GM18867 (cell line): ENCODE measurements around the gene LECT2.

Source experiments
- ATAC-seq: cut with Tn5 transposase; IDR thresholded peaks from one replicate; pipeline ENCODE4 v1.9.1; 2021; ENCODE audit warnings: mild to moderate bottlenecking, moderate library complexity; ENCODE audit not compliant: unreplicated experiment

Gene LECT2

DNA sequence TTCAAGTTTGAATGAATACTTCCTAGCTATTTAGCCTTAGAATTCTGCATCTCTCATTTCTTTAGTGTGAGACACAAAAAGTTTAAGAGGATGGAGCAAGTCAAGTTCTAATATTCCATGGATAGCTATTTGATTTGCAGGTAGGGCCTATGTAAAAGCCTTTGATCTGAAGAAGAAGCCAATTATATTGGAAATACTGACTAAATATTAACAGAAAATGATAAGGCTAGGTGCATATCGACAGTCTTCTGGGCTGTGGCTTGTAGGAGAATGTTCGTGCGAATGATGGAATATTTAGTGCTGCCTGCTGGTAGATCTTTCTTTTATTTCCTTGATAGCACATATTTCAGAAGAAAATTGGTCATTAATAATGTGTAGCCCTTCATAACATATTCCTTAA, at the start of gene LECT2:
Gene LECT2 (minus strand): TSS at position 85 of the 400 bp plus-strand sequence. CDS start 150 bp downstream, outside the sequence.
- no peak for ATAC-seq

DNA sequence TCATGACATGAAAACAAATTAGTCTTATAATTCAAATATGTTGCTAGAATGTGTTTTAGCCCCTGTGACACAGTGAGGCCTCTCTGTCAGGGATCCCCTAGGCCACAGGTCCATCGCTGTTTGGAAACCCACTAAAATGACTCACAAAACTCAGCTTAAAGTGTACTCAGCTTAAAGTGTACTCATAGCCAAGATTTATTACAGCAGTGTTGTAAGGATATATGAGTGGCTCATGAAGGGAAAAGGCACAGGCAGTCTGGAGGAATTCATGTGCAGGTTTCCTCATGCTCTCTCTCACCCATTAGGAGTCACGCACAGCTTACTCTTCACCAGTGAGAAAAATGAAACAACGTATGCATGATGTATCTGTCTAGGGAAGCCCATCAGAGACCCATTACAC, 49.7 kb upstream of the LECT2 start:
- ATAC-seq = no peak

DNA sequence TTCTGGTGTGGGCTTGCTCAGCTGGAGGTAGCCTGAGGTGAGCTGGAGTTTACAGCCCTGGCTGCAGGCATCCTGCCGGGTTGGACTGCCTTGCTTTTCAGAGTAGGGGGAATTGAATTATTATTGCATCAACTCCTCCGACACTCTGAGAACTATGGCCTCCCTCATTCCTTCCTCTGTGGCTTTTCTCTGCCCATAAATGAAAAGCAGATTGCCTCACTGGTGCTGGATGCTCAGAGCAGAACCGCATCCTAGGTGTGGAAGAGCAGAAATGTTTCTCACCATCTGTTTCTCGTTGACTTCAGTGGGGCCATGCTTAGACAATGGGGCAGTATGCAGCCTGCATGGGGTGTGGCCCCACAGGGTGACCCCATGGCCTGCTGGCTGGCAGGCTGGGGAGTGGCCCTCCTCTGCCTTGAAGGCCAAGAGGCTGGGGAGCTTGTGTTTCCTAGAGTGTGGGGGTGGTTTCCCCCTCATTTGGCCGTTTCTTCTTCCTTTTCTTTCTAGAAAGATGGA, 46.7 kb upstream of the LECT2 start:
- no peak for ATAC-seq

DNA sequence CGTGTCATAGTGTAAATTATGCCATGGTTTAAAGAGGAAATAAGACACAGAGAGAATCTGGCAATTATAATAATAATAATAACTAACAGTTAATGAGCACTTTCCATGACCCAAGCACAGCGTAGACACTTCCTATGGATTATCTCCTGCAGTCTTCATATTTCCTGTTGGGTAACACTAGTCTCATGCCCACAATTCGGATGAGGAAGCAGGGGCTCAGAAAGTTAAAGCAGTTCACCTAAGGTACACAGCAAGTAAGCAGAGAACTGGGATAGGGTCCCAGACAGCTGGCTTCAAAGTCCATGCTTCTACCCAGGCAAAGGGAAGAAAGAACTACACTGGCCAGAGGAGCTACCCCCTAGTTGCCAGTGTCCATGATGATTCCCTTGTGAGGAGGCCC, 46.1 kb upstream of the LECT2 start:
- ATAC-seq = no peak

DNA sequence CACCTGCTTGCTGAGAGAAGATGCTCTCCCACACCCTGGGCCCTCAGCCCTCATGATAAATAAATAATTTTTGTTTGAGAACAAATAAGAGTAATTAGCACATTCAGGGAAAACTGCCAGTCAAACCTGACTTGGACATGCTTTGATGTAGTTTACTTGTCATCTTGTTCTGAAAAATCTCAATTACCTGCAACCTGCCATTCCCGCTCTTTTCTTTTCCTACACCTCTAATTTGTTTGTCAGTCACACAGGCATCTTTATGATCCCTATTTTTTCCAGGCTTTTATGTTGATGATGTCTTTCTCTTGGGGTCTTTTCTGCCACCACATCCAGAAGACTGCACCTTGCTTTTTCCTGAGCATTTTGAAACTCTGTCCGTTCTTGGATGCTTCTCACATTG, 45.4 kb upstream of the LECT2 start:
- no peak for ATAC-seq

DNA sequence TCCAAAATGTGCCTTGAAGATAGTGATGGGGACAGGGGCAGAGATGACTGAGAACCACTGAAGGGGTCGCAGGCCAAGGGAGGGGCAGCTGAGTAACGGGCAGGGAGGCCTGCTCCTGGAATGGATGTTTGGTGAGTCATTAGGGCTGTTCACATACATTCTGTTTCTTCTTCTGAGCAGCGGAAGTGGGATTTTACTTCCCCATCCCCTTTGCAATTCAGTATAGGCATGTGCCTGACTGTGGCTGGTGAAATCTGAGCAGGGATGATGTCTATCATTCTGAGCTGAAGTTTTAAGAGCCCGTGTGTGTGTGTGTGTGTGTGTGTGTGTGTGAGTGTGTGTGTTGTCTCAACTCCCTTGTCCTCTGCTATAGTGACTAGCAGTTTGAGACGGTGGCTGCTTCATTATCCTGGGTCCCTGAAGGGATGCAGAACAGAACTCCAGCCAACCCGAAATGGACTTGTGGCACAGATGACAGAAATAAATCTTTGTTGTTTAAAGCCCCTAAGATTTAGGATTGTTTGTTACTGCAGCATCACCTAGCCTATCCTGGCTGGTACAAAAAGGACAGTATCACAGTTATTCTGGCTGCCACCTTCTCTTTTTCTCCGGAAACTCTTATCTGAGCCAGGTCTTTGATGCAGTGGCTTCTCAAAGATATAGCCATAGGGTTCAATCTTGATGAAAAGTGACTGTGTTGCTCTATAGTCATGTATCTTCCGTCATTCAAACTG, 44.8 kb upstream of the LECT2 start:
- no peak for ATAC-seq

- ATAC-seq = no peak
Measured at GRCh38 chr5:135998889-135999288, 44.1 kb upstream of the LECT2 start.

- no peak for ATAC-seq
Measured at GRCh38 chr5:135997673-135998335, 43.0 kb upstream of the LECT2 start.

- ATAC-seq = no peak
Measured at GRCh38 chr5:135996611-135997010, 41.8 kb upstream of the LECT2 start.

GRCh38 chr5:135995976-135996375, 41.2 kb upstream of the LECT2 start:
- ATAC-seq = no peak

DNA sequence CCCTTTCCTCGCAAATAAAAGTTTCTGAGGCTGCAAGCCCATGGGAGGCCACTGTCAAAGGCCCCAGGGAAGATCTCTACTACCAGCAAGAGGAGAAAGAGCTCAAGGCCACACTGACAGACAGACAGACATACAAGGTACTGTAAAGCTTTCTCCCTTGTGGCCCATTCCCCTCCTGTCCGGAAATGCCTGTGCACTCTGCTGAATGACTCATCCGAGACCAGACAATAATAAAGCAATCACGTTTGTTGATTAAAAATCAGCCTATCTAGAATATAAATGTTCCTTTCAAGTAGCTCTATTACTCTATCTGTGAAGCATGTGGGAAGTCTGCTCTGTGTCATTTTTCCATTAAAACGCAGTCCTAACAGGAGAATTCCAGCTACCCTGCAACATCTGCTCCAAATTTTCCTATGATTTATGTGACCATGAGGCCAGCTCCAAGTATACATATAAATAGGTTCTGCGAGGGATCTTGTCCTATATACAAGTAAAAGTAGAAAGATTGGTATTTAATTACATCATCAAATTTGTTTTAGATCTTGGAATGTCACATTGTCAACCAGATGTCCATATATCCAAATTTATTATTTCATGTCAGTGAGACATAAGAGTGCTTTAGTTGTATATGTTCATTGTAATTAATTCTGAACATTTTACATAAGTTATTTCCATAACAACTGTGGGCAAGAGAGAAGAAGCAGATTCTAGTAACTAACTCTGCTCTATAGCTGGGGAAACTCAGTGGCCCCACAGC, 39.3 kb upstream of the LECT2 start:
- no peak for ATAC-seq

- no peak for ATAC-seq
Measured at GRCh38 chr5:135993335-135993879, 38.6 kb upstream of the LECT2 start.

GRCh38 chr5:135991429-135991828, 36.6 kb upstream of the LECT2 start:
- ATAC-seq = no peak

DNA sequence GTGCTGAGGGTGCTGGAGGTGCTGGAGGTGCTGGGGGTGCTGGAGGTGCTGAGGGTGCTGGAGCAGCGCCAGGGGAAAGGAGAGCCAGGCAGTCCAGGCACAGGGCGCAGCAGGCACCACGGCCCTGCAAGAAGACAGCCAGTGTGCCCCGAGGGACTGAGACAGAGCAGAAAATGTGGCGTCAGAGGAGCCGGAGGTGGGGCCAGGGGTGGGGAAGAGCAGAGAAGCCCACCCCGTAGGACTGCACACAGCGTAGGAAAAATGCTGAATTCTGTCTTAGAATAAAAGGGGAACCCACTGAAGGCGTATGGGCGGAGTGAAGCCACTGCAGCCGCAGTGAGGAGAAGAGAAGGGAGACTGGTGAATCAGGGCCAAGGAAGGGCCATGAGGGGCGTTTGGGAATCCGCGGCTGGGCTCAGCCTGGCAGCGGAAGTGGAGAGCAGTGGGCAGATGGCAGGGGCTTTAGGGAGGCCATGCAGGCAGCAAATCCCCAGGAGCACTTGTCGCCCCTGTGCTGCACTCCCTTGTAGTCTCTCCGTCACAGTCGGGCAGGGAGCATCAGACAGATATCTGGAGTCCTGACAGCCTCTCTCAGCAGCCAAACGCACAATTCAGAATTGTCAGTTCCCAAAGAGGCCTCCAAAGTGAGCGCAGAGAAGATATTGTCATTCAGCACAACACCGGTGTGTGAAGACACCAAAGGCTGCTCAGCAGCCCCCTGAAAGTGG, 35.9 kb upstream of the LECT2 start:
- no peak for ATAC-seq

- ATAC-seq = no peak
Measured at GRCh38 chr5:135989686-135990085, 34.9 kb upstream of the LECT2 start.

DNA sequence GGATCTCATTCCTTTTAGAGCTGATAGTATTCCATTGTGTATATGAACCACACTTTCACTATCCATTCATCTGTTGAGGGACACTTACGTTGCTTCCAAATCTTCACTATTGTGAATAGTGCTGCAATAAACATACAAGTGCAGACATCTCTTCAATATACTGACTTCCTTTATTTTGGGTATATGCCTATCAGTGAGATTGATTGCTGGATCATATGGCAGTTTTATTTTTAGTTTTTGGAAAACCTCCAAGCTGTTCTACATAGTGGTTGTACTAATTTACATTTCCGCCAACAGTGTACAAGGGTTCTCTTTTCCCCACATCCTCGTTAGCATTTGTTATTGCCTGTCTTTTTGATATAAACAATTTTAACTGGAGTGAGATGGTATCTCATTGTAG, 33.8 kb upstream of the LECT2 start:
- no peak for ATAC-seq

- ATAC-seq = no peak
Measured at GRCh38 chr5:135986891-135987401, 32.2 kb upstream of the LECT2 start.

GRCh38 chr5:135986401-135986800, 31.6 kb upstream of the LECT2 start:
- ATAC-seq = no peak

DNA sequence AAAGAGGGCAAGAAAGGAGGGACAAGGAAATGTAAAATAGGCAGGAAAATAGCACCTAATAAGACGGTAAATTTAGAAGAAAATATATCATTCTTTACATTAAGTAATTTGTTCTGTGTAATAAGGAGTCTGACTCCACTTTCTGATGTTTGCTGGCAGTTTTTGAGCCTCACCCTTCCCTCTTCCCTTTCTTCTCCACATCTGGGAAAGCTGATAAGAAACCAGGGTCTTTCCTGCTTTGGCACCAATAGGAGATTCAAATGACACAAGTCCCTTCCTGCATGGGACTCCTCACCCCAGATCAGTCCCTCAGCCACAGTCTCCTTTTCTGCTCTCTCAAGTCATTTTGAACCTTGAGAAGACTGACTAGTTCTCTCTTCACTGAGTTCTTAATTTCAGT, 31.2 kb upstream of the LECT2 start:
- no peak for ATAC-seq

GRCh38 chr5:135980620-135981019, 25.8 kb upstream of the LECT2 start:
- ATAC-seq = no peak
